Amygdala (tissue), 56 donors: ENCODE data around the gene BBS4.
"Not testable (repeated sequence)": the region's sequence is repeated elsewhere in the genome, so short reads cannot be mapped to it uniquely, and the experiment has no call there.

Experiments used
- DNase-seq, 56 donors: peaks; one replicate each; lab custom pipeline; 2025; lab: John Stamatoyannopoulos, UW

The BBS4 gene

GRCh38 chr15:72690938-72691337, 4.9 kb downstream of the BBS4 start:
- DNase-seq, result no peak

- DNase-seq, result no peak
Observed at GRCh38 chr15:72698938-72699337, 12.9 kb downstream of the BBS4 start.

- DNase-seq, result no peak
Observed at GRCh38 chr15:72700076-72700475, 14.1 kb downstream of the BBS4 start.

GRCh38 chr15:72706266-72706665, 20.3 kb downstream of the BBS4 start:
- no peak for DNase-seq

- not testable (repeated sequence) for DNase-seq
Observed at GRCh38 chr15:72708551-72709303, 22.7 kb downstream of the BBS4 start.

- peak in 33 of 56 donors; percentile 1 to 74 (median 8) for DNase-seq
Observed at GRCh38 chr15:72722071-72722696, 36.2 kb downstream of the BBS4 start.

- DNase-seq, result no peak
Observed at GRCh38 chr15:72724028-72724427, 38.0 kb downstream of the BBS4 start.

GRCh38 chr15:72725446-72725845, 39.4 kb downstream of the BBS4 start:
- DNase-seq, result no peak

GRCh38 chr15:72725851-72726250, 39.8 kb downstream of the BBS4 start:
- DNase-seq, result not testable (repeated sequence)

- DNase-seq, result no peak
Observed at GRCh38 chr15:72727154-72727553, 41.1 kb downstream of the BBS4 start.

- not testable (repeated sequence) for DNase-seq
Observed at GRCh38 chr15:72728249-72728648, 42.2 kb downstream of the BBS4 start.

GRCh38 chr15:72728821-72729220, 42.8 kb downstream of the BBS4 start:
- DNase-seq, result no peak

- DNase-seq, result no peak
Observed at GRCh38 chr15:72732086-72732485, 46.1 kb downstream of the BBS4 start.

- DNase-seq, result no peak
Observed at GRCh38 chr15:72732516-72732915, 46.5 kb downstream of the BBS4 start.

GRCh38 chr15:72733941-72734738, 48.1 kb downstream of the BBS4 start:
- no peak for DNase-seq

GRCh38 chr15:72735111-72735510, 49.1 kb downstream of the BBS4 start:
- DNase-seq, result no peak

GRCh38 chr15:72737061-72737460, 51.1 kb downstream of the BBS4 start:
- no peak for DNase-seq

GRCh38 chr15:72737723-72738122, 51.7 kb downstream of the BBS4 start:
- no peak for DNase-seq

- DNase-seq, result no peak
Observed at GRCh38 chr15:72740219-72740618, 54.2 kb downstream of the BBS4 start.

- no peak for DNase-seq
Observed at GRCh38 chr15:72749700-72750099, 63.7 kb downstream of the BBS4 start.

- peak in 7 of 56 donors; percentile 7 to 44 (median 10) for DNase-seq
Observed at GRCh38 chr15:72751751-72752455, 65.9 kb downstream of the BBS4 start.
